Neuronal stem cell (in vitro differentiated cells): ENCODE measurements around the gene CPT1A.

Source experiments
- DNase-seq: peaks from one replicate; pipeline ENCODE4 v3.0.0-alpha.2; 2013; ENCODE audit warnings: low spot score
- H2AFZ ChIP-seq: one replicate; pipeline ENCODE4 v1.6.1; 2013; ENCODE audit warnings: mild to moderate bottlenecking, low read length, inconsistent platforms
- H2AK5ac ChIP-seq: 2 replicates; pipeline ENCODE4 v1.6.1; 2013; ENCODE audit warnings: low read depth, mild to moderate bottlenecking, inconsistent platforms, low read length, moderate library complexity, mixed read lengths
- H2BK120ac ChIP-seq: 2 replicates; pipeline ENCODE4 v1.6.1; 2013; ENCODE audit warnings: low read depth, mild to moderate bottlenecking, inconsistent platforms, low read length, moderate library complexity, mixed read lengths
- H2BK12ac ChIP-seq: one replicate; pipeline ENCODE4 v1.6.1; 2013; ENCODE audit warnings: low read length, inconsistent platforms
- H2BK15ac ChIP-seq: 2 replicates; pipeline ENCODE4 v1.6.1; 2013; ENCODE audit warnings: mild to moderate bottlenecking, low read length, inconsistent platforms, mixed read lengths
- H2BK5ac ChIP-seq: one replicate; pipeline ENCODE4 v1.6.1; 2013; ENCODE audit warnings: inconsistent platforms, mild to moderate bottlenecking, low read length, moderate library complexity
- H3K14ac ChIP-seq: one replicate; pipeline ENCODE4 v1.6.1; 2013; ENCODE audit warnings: low read length, inconsistent platforms
- H3K18ac ChIP-seq: 2 replicates; pipeline ENCODE4 v1.6.1; 2013; ENCODE audit warnings: low read length, inconsistent platforms
- H3K23ac ChIP-seq: 2 replicates; pipeline ENCODE4 v1.6.1; 2013; ENCODE audit warnings: low read depth, mild to moderate bottlenecking, mixed read lengths, low read length, inconsistent platforms; ENCODE audit not compliant: poor library complexity
- H3K27ac ChIP-seq: replicated peaks from 3 replicates; pipeline ENCODE4 v1.5.1; 2013; ENCODE audit warnings: low read length, inconsistent platforms
- H3K27me3 ChIP-seq, 3 experiments: 2 replicates each; pipeline ENCODE4 v1.6.1; 2013; ENCODE audit warnings: low read length in 3 of 3, mild to moderate bottlenecking in 2 of 3, inconsistent platforms in 1 of 3, low read depth in 1 of 3, mixed read lengths in 1 of 3, moderate library complexity in 1 of 3; ENCODE audit not compliant: control insufficient read depth in 3 of 3, insufficient read depth in 3 of 3
- H3K36me3 ChIP-seq, 2 donors: replicated peaks in 1 of 2; 2 replicates each; pipeline ENCODE4 v1.6.1; 2013; ENCODE audit warnings: low read length in 2 of 2; ENCODE audit not compliant: control insufficient read depth in 2 of 2, insufficient read depth in 2 of 2
- H3K4ac ChIP-seq: 2 replicates; pipeline ENCODE4 v1.6.1; 2013; ENCODE audit warnings: inconsistent platforms, mild to moderate bottlenecking, low read length, moderate library complexity
- H3K4me1 ChIP-seq, 2 donors: 1 replicate in 1 of 2; 2 replicates in 1 of 2; pipeline ENCODE4 v1.6.1; 2013; ENCODE audit warnings: low read length in 2 of 2, low read depth in 1 of 2; ENCODE audit not compliant: control insufficient read depth in 2 of 2, insufficient read depth in 1 of 2
- H3K4me2 ChIP-seq: one replicate; pipeline ENCODE4 v1.6.1; 2013; ENCODE audit warnings: mild to moderate bottlenecking, low read length, inconsistent platforms; ENCODE audit not compliant: insufficient read depth, poor library complexity, severe bottlenecking
- H3K4me3 ChIP-seq, 2 donors: 2 replicates each; pipeline ENCODE4 v1.5.1; 2013; ENCODE audit warnings: low read length in 2 of 2, mild to moderate bottlenecking in 2 of 2, inconsistent platforms in 1 of 2, moderate library complexity in 1 of 2
- H3K79me1 ChIP-seq: one replicate; pipeline ENCODE4 v1.6.1; 2013; ENCODE audit warnings: low read depth, mild to moderate bottlenecking, inconsistent platforms, low read length, moderate library complexity
- H3K9ac ChIP-seq: one replicate; pipeline ENCODE4 v1.6.1; 2013; ENCODE audit warnings: mild to moderate bottlenecking, low read depth, low read length, inconsistent platforms; ENCODE audit not compliant: poor library complexity
- H3K9me3 ChIP-seq, 2 donors: replicated peaks in 1 of 2; 2 replicates each; pipeline versions ENCODE3 to v1.6.1; 2013; ENCODE audit warnings: low read length in 2 of 2, mild to moderate bottlenecking in 2 of 2, inconsistent platforms in 1 of 2, low read depth in 1 of 2, mixed read lengths in 1 of 2, moderate library complexity in 1 of 2; ENCODE audit not compliant: control insufficient read depth in 2 of 2, insufficient read depth in 1 of 2
- H4K8ac ChIP-seq: one replicate; pipeline ENCODE4 v1.6.1; 2013; ENCODE audit warnings: low read depth, mild to moderate bottlenecking, inconsistent platforms, low read length, moderate library complexity
- H4K91ac ChIP-seq: one replicate; pipeline ENCODE4 v1.6.1; 2013; ENCODE audit warnings: low read length, low read depth, mild to moderate bottlenecking, inconsistent platforms; ENCODE audit not compliant: poor library complexity
- WGBS, 2 donors: extraction: QIAGEN DNeasy Blood & Tissue Kit; methylation state at CpG; one replicate each; pipeline ENCODE4 v1.1.7; 2013; ENCODE audit warnings: missing lambda C conversion rate in 2 of 2, mixed read lengths in 1 of 2; ENCODE audit not compliant: insufficient read length in 2 of 2, insufficient replicate concordance in 1 of 2; ENCODE audit errors: extremely low coverage in 2 of 2; 5-methylcytosine and 5-hydroxymethylcytosine counted together

The CPT1A gene

DNA sequence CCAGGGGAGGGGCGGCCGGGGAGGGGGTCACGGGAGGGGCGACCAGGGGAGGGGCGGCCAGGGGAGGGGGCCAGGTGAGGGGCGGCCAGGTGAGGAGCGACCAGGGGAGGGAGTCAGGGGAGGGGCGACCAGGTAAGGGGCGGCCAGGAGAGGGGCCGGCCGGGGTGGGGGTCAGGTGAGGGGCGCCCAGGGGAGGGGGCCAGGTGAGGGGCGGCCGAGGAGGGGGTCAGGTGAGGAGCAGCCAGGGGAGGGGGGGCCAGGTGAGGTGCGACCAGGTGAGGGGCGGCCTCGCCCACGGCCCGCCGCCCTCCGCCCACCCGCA lies 90.8 kb downstream of the CPT1A start:
- Histone ChIP-seq H3K4ac (no peak overlapping the region), H3K14ac (no peak overlapping the region), H3K27ac (no peak overlapping the region), H3K18ac (peak overlapping the region; percentile 96), H2AFZ (no peak overlapping the region), H3K79me1 (no peaks in the 10 kb centered on the region), H2AK5ac (no peak overlapping the region), H3K36me3 (no peaks in the 10 kb centered on the region), H3K4me1 (peaks cover 5 to 20% of the 10 kb centered on the region in 2 donors), H3K9ac (no peak overlapping the region), H2BK12ac (no peak overlapping the region), H4K91ac (no peak overlapping the region), H4K8ac (no peak overlapping the region), H3K4me2 (peak overlapping the region; percentile 76), H3K9me3 (no peaks in the 10 kb centered on the region), H3K4me3 (peak overlapping the region in 1 of 2 donors; percentile 85), H3K23ac (peak overlapping the region; percentile 98), H2BK120ac (no peak overlapping the region), H2BK15ac (no peak overlapping the region), H3K27me3 (peaks cover 0 to 11% (median 0%) of the 10 kb centered on the region in 3 experiments), H2BK5ac (no peak overlapping the region)
- DNase-seq, result no peak
- no CpG with 5 or more reads among the region's 22 CpGs for WGBS, 2 donors

GRCh38 chr11:68750195-68751003 lies 91.3 kb downstream of the CPT1A start:
- Histone ChIP-seq H2AFZ (peak overlapping the region; percentile 84), H4K8ac (peak overlapping the region; percentile 26), H3K4me2 (peak overlapping the region; percentile 76), H3K27me3 (peaks cover 0 to 11% (median 0%) of the 10 kb centered on the region in 3 experiments), H3K4ac (no peak overlapping the region), H3K18ac (peak overlapping the region; percentile 92), H2BK12ac (no peak overlapping the region), H3K36me3 (no peaks in the 10 kb centered on the region), H3K4me1 (peaks cover 5 to 20% of the 10 kb centered on the region in 2 donors), H3K4me3 (peak overlapping the region in 1 of 2 donors; percentile 71), H3K23ac (peak overlapping the region; percentile 58), H3K79me1 (no peaks in the 10 kb centered on the region), H2AK5ac (peak overlapping the region; percentile 54), H3K27ac (no peak overlapping the region), H2BK120ac (peak overlapping the region; percentile 5), H3K9me3 (no peaks in the 10 kb centered on the region), H2BK5ac (no peak overlapping the region), H3K9ac (no peak overlapping the region), H2BK15ac (peak overlapping the region; percentile 93), H3K14ac (peak overlapping the region; percentile 79), H4K91ac (no peak overlapping the region)
- peak; percentile 23 for DNase-seq
- no CpG with 5 or more reads among the region's 76 CpGs for WGBS, 2 donors

DNA sequence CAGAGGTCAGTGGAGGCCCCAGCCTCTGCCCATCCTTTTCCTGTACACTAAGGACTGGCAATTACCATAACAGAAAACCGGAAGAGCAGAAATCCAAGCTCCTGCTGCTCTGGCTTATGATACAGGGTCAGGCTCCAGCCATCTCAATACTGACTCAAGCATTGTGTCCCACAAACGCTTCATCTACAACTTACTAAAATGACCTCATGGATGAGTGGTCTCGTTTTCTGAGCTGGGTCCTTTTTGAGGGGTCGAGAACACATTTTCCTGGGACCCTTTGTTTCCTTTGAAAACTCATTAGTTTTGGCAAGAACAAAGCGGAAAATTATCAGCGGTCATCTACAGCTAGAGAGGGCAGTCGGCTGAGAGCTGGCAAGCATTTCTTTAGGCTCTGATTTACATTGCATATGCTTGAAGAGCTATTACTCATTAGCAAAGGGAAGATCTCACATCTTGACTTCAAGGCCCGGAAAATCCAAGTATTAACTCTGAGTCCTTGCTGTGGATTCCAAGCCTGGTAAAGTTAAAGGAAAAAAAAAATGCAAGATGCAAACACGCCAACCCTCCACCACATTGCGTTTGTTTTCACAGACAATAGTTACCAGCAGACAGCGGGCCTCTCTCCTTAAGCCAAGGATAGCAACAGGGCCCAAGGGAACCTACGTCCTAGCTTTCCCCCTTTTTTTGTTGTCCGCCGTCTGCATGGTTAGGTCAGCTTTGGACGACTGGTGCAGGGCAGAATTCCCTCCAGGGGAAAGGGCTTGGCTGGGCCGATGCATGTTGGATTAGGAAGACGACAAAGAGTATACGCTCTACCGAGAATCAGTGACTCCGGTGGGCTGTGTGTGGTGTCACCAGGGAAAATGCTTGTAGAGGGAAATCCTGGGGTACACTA lies 92.2 kb downstream of the CPT1A start:
- Histone ChIP-seq H3K27me3 (peaks cover 0 to 11% (median 0%) of the 10 kb centered on the region in 3 experiments), H3K36me3 (no peaks in the 10 kb centered on the region), H2BK12ac (no peak overlapping the region), H2AFZ (peak overlapping the region; percentile 84), H3K9me3 (no peaks in the 10 kb centered on the region), H3K9ac (no peak overlapping the region), H3K23ac (no peak overlapping the region), H2BK5ac (no peak overlapping the region), H3K4me1 (peaks cover 6 to 20% of the 10 kb centered on the region in 2 donors), H3K4me3 (peak overlapping the region in 1 of 2 donors; percentile 7), H4K91ac (no peak overlapping the region), H3K14ac (no peak overlapping the region), H3K4me2 (no peak overlapping the region), H3K27ac (no peak overlapping the region), H4K8ac (no peak overlapping the region), H2AK5ac (no peak overlapping the region), H2BK120ac (peak overlapping the region; percentile 5), H3K79me1 (no peaks in the 10 kb centered on the region), H2BK15ac (peak overlapping the region; percentile 93), H3K4ac (no peak overlapping the region), H3K18ac (peak overlapping the region; percentile 92)
- WGBS, 2 donors, result no CpG with 5 or more reads among the region's 20 CpGs
- peak; percentile 15 for DNase-seq

DNA sequence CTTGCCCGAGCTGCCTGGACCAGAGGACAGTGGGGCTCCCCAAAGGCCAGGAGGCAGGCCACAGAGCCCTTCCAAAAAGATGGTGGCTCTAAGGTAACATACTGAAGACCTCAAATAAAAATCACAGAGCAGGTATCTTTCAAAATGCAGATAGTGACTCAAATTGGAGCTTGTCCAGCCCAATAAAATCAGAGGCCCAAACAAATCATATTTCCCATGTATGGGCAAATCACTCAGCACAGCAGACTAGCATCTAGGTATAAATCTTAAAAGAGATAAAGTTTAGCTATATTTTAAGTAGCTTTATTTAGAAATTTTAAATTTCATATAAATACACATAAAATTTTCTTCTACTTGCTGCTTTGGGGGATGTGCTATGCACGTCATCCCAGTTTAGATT lies 93.7 kb downstream of the CPT1A start:
- Histone ChIP-seq H2AFZ (no peak overlapping the region), H2BK12ac (no peak overlapping the region), H3K36me3 (no peaks in the 10 kb centered on the region), H2AK5ac (no peak overlapping the region), H3K18ac (no peak overlapping the region), H3K27me3 (peaks cover 0 to 11% (median 0%) of the 10 kb centered on the region in 3 experiments), H3K14ac (no peak overlapping the region), H4K8ac (no peak overlapping the region), H3K79me1 (no peaks in the 10 kb centered on the region), H3K9ac (no peak overlapping the region), H2BK5ac (no peak overlapping the region), H3K4ac (no peak overlapping the region), H3K27ac (no peak overlapping the region), H2BK120ac (no peak overlapping the region), H2BK15ac (no peak overlapping the region), H3K4me1 (peaks cover 8 to 20% of the 10 kb centered on the region in 2 donors), H3K9me3 (no peaks in the 10 kb centered on the region), H4K91ac (no peak overlapping the region), H3K23ac (no peak overlapping the region), H3K4me2 (no peak overlapping the region), H3K4me3 (no peak overlapping the region)
- no CpG with 5 or more reads among the region's 2 CpGs for WGBS, 2 donors
- DNase-seq, result no peak
